Measurements from ENCODE around the gene TGM2.

TGM2 gene

GRCh38 chr20:38203337-38203980 is 38.4 kb upstream of the TGM2 start:
- ATAC-seq: no peak
- Mint-ChIP-seq H3K36me3 (no peaks in the 10 kb centered on the region), H3K27ac (no peak overlapping the region), H3K4me1 (no peaks in the 10 kb centered on the region), H3K9me3 (no peaks in the 10 kb centered on the region), H3K4me3 (no peak overlapping the region)
- DNase-seq (ENCODE audit: low spot score in 2 of 2): no peak

GRCh38 chr20:38202982-38203293 is 37.9 kb upstream of the TGM2 start:
- H3K9me3 Mint-ChIP-seq: no peaks in the 10 kb centered on the region
- ATAC-seq: no peak
- no peaks in the 10 kb centered on the region for H3K4me1 Mint-ChIP-seq
- H3K4me3 Mint-ChIP-seq: no peak overlapping the region
- no peaks in the 10 kb centered on the region for H3K36me3 Mint-ChIP-seq
- no peak overlapping the region for H3K27ac Mint-ChIP-seq
- no peak for DNase-seq (ENCODE audit: low spot score in 2 of 2)

GRCh38 chr20:38202153-38202981 is 37.3 kb upstream of the TGM2 start:
- H3K36me3 Mint-ChIP-seq: no peaks in the 10 kb centered on the region

GRCh38 chr20:38201356-38201755 is 36.3 kb upstream of the TGM2 start:
- DNase-seq (ENCODE audit: low spot score in 2 of 2) (no peak), ATAC-seq (no peak)
- Mint-ChIP-seq H3K27ac (no peak overlapping the region), H3K4me1 (no peaks in the 10 kb centered on the region), H3K4me3 (no peak overlapping the region), H3K9me3 (no peaks in the 10 kb centered on the region), H3K36me3 (no peaks in the 10 kb centered on the region)

More at GRCh38 chr20:38202153-38202981, 37.3 kb upstream of the TGM2 start:
- no peak overlapping the region for H3K27ac Mint-ChIP-seq
- ATAC-seq: no peak
- no peaks in the 10 kb centered on the region for H3K4me1 Mint-ChIP-seq
- H3K4me3 Mint-ChIP-seq: no peak overlapping the region
- DNase-seq (ENCODE audit: low spot score in 2 of 2): no peak
- H3K9me3 Mint-ChIP-seq: no peaks in the 10 kb centered on the region

GRCh38 chr20:38200646-38201045 is 35.6 kb upstream of the TGM2 start:
- Mint-ChIP-seq H3K27ac (no peak overlapping the region), H3K36me3 (no peaks in the 10 kb centered on the region), H3K4me1 (no peaks in the 10 kb centered on the region), H3K9me3 (no peaks in the 10 kb centered on the region), H3K4me3 (no peak overlapping the region)
- ATAC-seq (no peak), DNase-seq (ENCODE audit: low spot score in 2 of 2) (no peak)

GRCh38 chr20:38199501-38200390 is 34.7 kb upstream of the TGM2 start:
- no peaks in the 10 kb centered on the region for H3K9me3 Mint-ChIP-seq
- H3K27ac Mint-ChIP-seq: no peak overlapping the region
- no peaks in the 10 kb centered on the region for H3K36me3 Mint-ChIP-seq
- no peaks in the 10 kb centered on the region for H3K4me1 Mint-ChIP-seq
- H3K4me3 Mint-ChIP-seq: no peak overlapping the region
- DNase-seq (ENCODE audit: low spot score in 2 of 2): no peak
- no peak for ATAC-seq

- Mint-ChIP-seq H3K27ac (no peak overlapping the region), H3K9me3 (no peaks in the 10 kb centered on the region), H3K4me3 (no peak overlapping the region), H3K36me3 (no peaks in the 10 kb centered on the region), H3K4me1 (no peaks in the 10 kb centered on the region)
- no peak for DNase-seq (ENCODE audit: low spot score in 2 of 2)
- no peak for ATAC-seq
Observed at GRCh38 chr20:38198238-38198861, 33.3 kb upstream of the TGM2 start.

- DNase-seq (ENCODE audit: low spot score in 2 of 2) (no peak), ATAC-seq (no peak)
- Mint-ChIP-seq H3K36me3 (no peaks in the 10 kb centered on the region), H3K27ac (no peak overlapping the region), H3K4me3 (no peak overlapping the region), H3K9me3 (no peaks in the 10 kb centered on the region), H3K4me1 (no peaks in the 10 kb centered on the region)
Observed at GRCh38 chr20:38197619-38198018, 32.5 kb upstream of the TGM2 start.

- ATAC-seq: no peak
- DNase-seq (ENCODE audit: low spot score in 2 of 2): no peak
- Mint-ChIP-seq H3K4me3 (no peak overlapping the region), H3K27ac (no peak overlapping the region), H3K4me1 (no peaks in the 10 kb centered on the region), H3K9me3 (no peaks in the 10 kb centered on the region), H3K36me3 (no peaks in the 10 kb centered on the region)
Observed at GRCh38 chr20:38197217-38197616, 32.1 kb upstream of the TGM2 start.

GRCh38 chr20:38196592-38196991 is 31.5 kb upstream of the TGM2 start:
- Mint-ChIP-seq H3K36me3 (no peaks in the 10 kb centered on the region), H3K4me3 (no peak overlapping the region), H3K27ac (no peak overlapping the region), H3K4me1 (no peaks in the 10 kb centered on the region), H3K9me3 (no peaks in the 10 kb centered on the region)
- ATAC-seq (no peak), DNase-seq (ENCODE audit: low spot score in 2 of 2) (no peak)

- DNase-seq (ENCODE audit: low spot score in 2 of 2) (no peak), ATAC-seq (no peak)
- Mint-ChIP-seq H3K4me1 (no peaks in the 10 kb centered on the region), H3K36me3 (no peaks in the 10 kb centered on the region), H3K27ac (no peak overlapping the region), H3K9me3 (no peaks in the 10 kb centered on the region), H3K4me3 (no peak overlapping the region)
Observed at GRCh38 chr20:38196076-38196475, 31.0 kb upstream of the TGM2 start.

GRCh38 chr20:38195521-38195920 is 30.5 kb upstream of the TGM2 start:
- no peaks in the 10 kb centered on the region for H3K36me3 Mint-ChIP-seq
- H3K9me3 Mint-ChIP-seq: no peaks in the 10 kb centered on the region
- H3K4me1 Mint-ChIP-seq: no peaks in the 10 kb centered on the region
- H3K27ac Mint-ChIP-seq: no peak overlapping the region
- no peak for ATAC-seq
- H3K4me3 Mint-ChIP-seq: no peak overlapping the region
- no peak for DNase-seq (ENCODE audit: low spot score in 2 of 2)

GRCh38 chr20:38194971-38195504 is 30.0 kb upstream of the TGM2 start:
- Mint-ChIP-seq H3K27ac (no peak overlapping the region), H3K4me1 (no peaks in the 10 kb centered on the region), H3K9me3 (no peaks in the 10 kb centered on the region), H3K36me3 (no peaks in the 10 kb centered on the region), H3K4me3 (no peak overlapping the region)
- DNase-seq (ENCODE audit: low spot score in 2 of 2) (no peak), ATAC-seq (no peak)

GRCh38 chr20:38193586-38194105 is 28.6 kb upstream of the TGM2 start:
- no peak overlapping the region for H3K27ac Mint-ChIP-seq
- ATAC-seq (no peak), DNase-seq (ENCODE audit: low spot score in 2 of 2) (no peak)
- no peaks in the 10 kb centered on the region for H3K9me3 Mint-ChIP-seq
- no peaks in the 10 kb centered on the region for H3K4me1 Mint-ChIP-seq
- H3K36me3 Mint-ChIP-seq: no peaks in the 10 kb centered on the region
- H3K4me3 Mint-ChIP-seq: no peak overlapping the region

GRCh38 chr20:38192323-38192885 is 27.3 kb upstream of the TGM2 start:
- H3K27ac Mint-ChIP-seq: no peak overlapping the region
- DNase-seq (ENCODE audit: low spot score in 2 of 2) (no peak), ATAC-seq (no peak)
- no peak overlapping the region for H3K4me3 Mint-ChIP-seq
- H3K36me3 Mint-ChIP-seq: no peaks in the 10 kb centered on the region
- H3K4me1 Mint-ChIP-seq: no peaks in the 10 kb centered on the region
- no peaks in the 10 kb centered on the region for H3K9me3 Mint-ChIP-seq
